CD4-positive, alpha-beta T cell (primary cell): ENCODE measurements around the gene NEK2. TPM values are rescaled to one million over a fixed set of nuclear protein-coding genes. Genes with fewer than 3 reads are reported as not detected.

ENCODE experiments used
- ATAC-seq: fragments of 200-7000 bp; cut with Tn5 transposase; one replicate; pipeline ENCODE4 v1.10.0; 2022; ENCODE audit warnings: mild to moderate bottlenecking; ENCODE audit not compliant: poor library complexity
- CTCF ChIA-PET: fragments of 350-600 bp; sonication (Branson Sonifier 250); formaldehyde crosslinking; loops from one replicate; lab custom pipeline; 2021; ENCODE audit warnings: antibody characterized with exemption, inconsistent platforms; lab: Charles Lee
- POLR2A ChIA-PET: fragments of 350-600 bp; sonication (Branson Sonifier 250); formaldehyde crosslinking; loops from one replicate; lab custom pipeline; 2021; ENCODE audit warnings: antibody characterized with exemption, inconsistent platforms; lab: Charles Lee
- DNase-seq, 14 experiments: peaks; one replicate each; pipeline ENCODE4 v3.0.0-alpha.2; 2013 to 2020; ENCODE audit warnings: mixed read lengths in 2 of 14
- H3K27ac ChIP-seq, 2 donors: one replicate each; pipeline versions ENCODE4 v1.5.1 to v1.7.0; 2013; ENCODE audit warnings: low read length in 2 of 2, low read depth in 1 of 2, mild to moderate bottlenecking in 1 of 2
- H3K27me3 ChIP-seq, 2 experiments: 1 replicate in 1 of 2; 2 replicates in 1 of 2; pipeline versions ENCODE4 v1.6.1 to v1.7.0; 2013; ENCODE audit warnings: low read length in 2 of 2, control low read depth in 1 of 2, mild to moderate bottlenecking in 1 of 2, moderate library complexity in 1 of 2; ENCODE audit not compliant: insufficient read depth in 2 of 2, control insufficient read depth in 1 of 2
- H3K36me3 ChIP-seq: one replicate; pipeline ENCODE4 v1.6.1; 2013; ENCODE audit warnings: low read length, control low read depth; ENCODE audit not compliant: insufficient read depth
- H3K4me1 ChIP-seq: one replicate; pipeline ENCODE4 v1.6.1; 2013; ENCODE audit warnings: low read length, control low read depth; ENCODE audit not compliant: insufficient read depth
- H3K4me3 ChIP-seq: one replicate; pipeline ENCODE4 v1.5.1; 2013; ENCODE audit warnings: mild to moderate bottlenecking, low read length, moderate library complexity
- H3K9me3 ChIP-seq, 2 experiments: 1 replicate in 1 of 2; 2 replicates in 1 of 2; pipeline versions ENCODE4 v1.6.1 to v1.7.0; 2013; ENCODE audit warnings: low read length in 2 of 2, mild to moderate bottlenecking in 2 of 2, control low read depth in 1 of 2, moderate library complexity in 1 of 2; ENCODE audit not compliant: control insufficient read depth in 1 of 2, insufficient read depth in 1 of 2
- H3K27ac Mint-ChIP-seq: one replicate; pipeline ENCODE4 v1.8.0; 2020; ENCODE audit warnings: mixed read lengths
- H3K27me3 Mint-ChIP-seq: one replicate; pipeline ENCODE4 v1.8.0; 2021; ENCODE audit warnings: mixed read lengths
- H3K36me3 Mint-ChIP-seq: one replicate; pipeline ENCODE4 v1.8.0; 2021; ENCODE audit warnings: low read depth, mixed read lengths
- H3K4me1 Mint-ChIP-seq: one replicate; pipeline ENCODE4 v1.8.0; 2021; ENCODE audit warnings: low read depth, mixed read lengths
- H3K4me3 Mint-ChIP-seq: one replicate; pipeline ENCODE4 v1.8.0; 2020; ENCODE audit warnings: mild to moderate bottlenecking, mixed read lengths
- H3K9me3 Mint-ChIP-seq: one replicate; pipeline ENCODE4 v1.8.0; 2020; ENCODE audit warnings: mixed read lengths
- CTCF ChIP-seq: fragments of 200-600 bp; IDR thresholded peaks from one replicate; pipeline ENCODE4 v1.8.0; 2022; ENCODE audit warnings: antibody characterized with exemption, mild to moderate bottlenecking
- intact Hi-C, 2 experiments: fragments of 100-400 bp; cut with DNase I in 1 of 2; cut with micrococcal nuclease in 1 of 2; formaldehyde crosslinking; loops; one replicate each; pipeline versions ENCODE4 v1.15.1 to v1.9.0; 2023 to 2025; cut with DNase I, micrococcal nuclease
- total RNA-seq, 174 experiments: library from RNA in 2 of 174; stranded (reverse) in 2 of 174; gene quantifications; one replicate each; pipeline ENCODE4 v1.2.3 and lab custom pipeline; 2021 to 2026

The NEK2 gene
- total RNA-seq, 2 experiments from 2014 or later, result not detected

GRCh38 chr1:211613951-211614350 lies 61.5 kb downstream of the NEK2 start:
- H3K27ac ChIP-seq, result no peak overlapping the region
- H3K27me3 ChIP-seq, result no peaks in the 10 kb centered on the region
- no peaks in the 10 kb centered on the region for H3K9me3 ChIP-seq
- no peaks in the 10 kb centered on the region for H3K4me1 ChIP-seq
- H3K9me3 Mint-ChIP-seq, result no peaks in the 10 kb centered on the region
- intact Hi-C loops, result no loop called here
- no peaks in the 10 kb centered on the region for H3K36me3 Mint-ChIP-seq
- H3K4me3 ChIP-seq, result no peak overlapping the region
- no peaks in the 10 kb centered on the region for H3K36me3 ChIP-seq
- DNase-seq (no peak), ATAC-seq (no peak)
- POLR2A ChIA-PET, result no interaction called here
- TF ChIP-seq CTCF, result no peak
- H3K4me3 Mint-ChIP-seq, result no peak overlapping the region
- H3K27ac Mint-ChIP-seq, result no peak overlapping the region
- CTCF ChIA-PET, result no interaction called here
- no peaks in the 10 kb centered on the region for H3K4me1 Mint-ChIP-seq
- H3K27me3 Mint-ChIP-seq, result no peaks in the 10 kb centered on the region

GRCh38 chr1:211613108-211613947 lies 62.1 kb downstream of the NEK2 start:
- no peak overlapping the region for H3K4me3 ChIP-seq
- H3K36me3 Mint-ChIP-seq, result no peaks in the 10 kb centered on the region
- H3K4me3 Mint-ChIP-seq, result no peak overlapping the region
- ChIA-PET CTCF (no interaction called here), POLR2A (no interaction called here)
- no peaks in the 10 kb centered on the region for H3K4me1 ChIP-seq
- TF ChIP-seq CTCF, result no peak
- H3K27ac Mint-ChIP-seq, result no peak overlapping the region
- no peaks in the 10 kb centered on the region for H3K9me3 Mint-ChIP-seq
- H3K9me3 ChIP-seq, result no peaks in the 10 kb centered on the region
- intact Hi-C loops, result no loop called here
- no peaks in the 10 kb centered on the region for H3K27me3 Mint-ChIP-seq
- DNase-seq (peak in 2 of 14 experiments; percentile 65 to 73), ATAC-seq (no peak)
- no peaks in the 10 kb centered on the region for H3K27me3 ChIP-seq
- H3K4me1 Mint-ChIP-seq, result no peaks in the 10 kb centered on the region
- H3K36me3 ChIP-seq, result no peaks in the 10 kb centered on the region
- H3K27ac ChIP-seq, result no peak overlapping the region

GRCh38 chr1:211612786-211613107 lies 62.7 kb downstream of the NEK2 start:
- no peaks in the 10 kb centered on the region for H3K9me3 ChIP-seq
- DNase-seq, result no peak
- H3K27me3 Mint-ChIP-seq, result no peaks in the 10 kb centered on the region
- no peak for TF ChIP-seq CTCF
- intact Hi-C loops, result no loop called here
- no peak overlapping the region for H3K4me3 ChIP-seq
- H3K27ac Mint-ChIP-seq, result no peak overlapping the region
- no peaks in the 10 kb centered on the region for H3K36me3 ChIP-seq
- ATAC-seq, result no peak
- no peaks in the 10 kb centered on the region for H3K4me1 ChIP-seq
- H3K27me3 ChIP-seq, result no peaks in the 10 kb centered on the region
- CTCF ChIA-PET, result no interaction called here
- peaks cover 5% of the 10 kb centered on the region for H3K4me1 Mint-ChIP-seq
- H3K27ac ChIP-seq, result no peak overlapping the region
- H3K4me3 Mint-ChIP-seq, result no peak overlapping the region
- POLR2A ChIA-PET, result no interaction called here
- no peaks in the 10 kb centered on the region for H3K36me3 Mint-ChIP-seq
- no peaks in the 10 kb centered on the region for H3K9me3 Mint-ChIP-seq

Other genes with a start within 250 kb of the NEK2 start
- gene RD3, start 183.5 kb downstream of the NEK2 start, total RNA-seq, result not detected
- gene SLC30A1, start 96.5 kb downstream of the NEK2 start, total RNA-seq, result 1 to 10 TPM; 6.0 TPM
- gene LPGAT1, start 155.1 kb upstream of the NEK2 start, total RNA-seq, result 10 to 100 TPM; 14.0 to 14.4 TPM